GM12891 (cell line): ENCODE data around the gene LIPT1.

Experiments used
- PAX5 ChIP-seq: IDR thresholded peaks from 2 replicates; pipeline ENCODE4 v1.6.1; 2011; ENCODE audit warnings: low read length, moderate library complexity, mild to moderate bottlenecking; ENCODE audit not compliant: insufficient read depth, severe bottlenecking
- POLR2A ChIP-seq: IDR thresholded peaks from 2 replicates; pipeline ENCODE4 v1.6.1; 2011; ENCODE audit warnings: low read depth, low read length, control low read depth
- POLR2AphosphoS5 ChIP-seq: IDR thresholded peaks from 2 replicates; pipeline ENCODE4 v1.6.1; 2011; ENCODE audit warnings: low read depth, low read length, control low read depth
- TAF1 ChIP-seq: IDR thresholded peaks from 2 replicates; pipeline ENCODE4 v1.6.1; 2011; ENCODE audit warnings: low read depth, low read length, control low read depth

DNA sequence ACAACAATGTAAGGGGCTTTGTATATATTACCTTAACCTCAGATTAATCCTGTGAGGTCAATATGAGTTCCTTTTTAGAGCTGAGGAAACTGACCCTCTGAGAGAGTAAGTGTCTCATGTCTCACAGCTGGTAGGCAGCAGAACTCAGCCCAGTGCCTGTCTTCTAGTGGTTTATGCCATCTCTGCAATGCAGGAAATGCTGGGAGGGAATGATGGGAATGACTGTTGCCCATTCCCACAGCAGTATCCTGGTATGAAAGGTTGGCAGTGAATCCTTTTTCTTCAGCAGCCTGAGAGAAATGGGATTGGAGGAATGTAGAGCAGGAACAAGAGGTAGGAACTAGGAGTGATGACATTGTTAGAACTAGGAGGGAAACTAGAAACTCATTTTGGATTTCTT is 32.2 kb downstream of the LIPT1 start:
- TF ChIP-seq PAX5 (no peak), POLR2A (no peak), POLR2AphosphoS5 (no peak), TAF1 (no peak)
